ENCODE data around the gene GTPBP10.
"Not testable (repeated sequence)": the region's sequence is repeated elsewhere in the genome, so short reads cannot be mapped to it uniquely, and the experiment has no call there.

GTPBP10 gene, protein sequence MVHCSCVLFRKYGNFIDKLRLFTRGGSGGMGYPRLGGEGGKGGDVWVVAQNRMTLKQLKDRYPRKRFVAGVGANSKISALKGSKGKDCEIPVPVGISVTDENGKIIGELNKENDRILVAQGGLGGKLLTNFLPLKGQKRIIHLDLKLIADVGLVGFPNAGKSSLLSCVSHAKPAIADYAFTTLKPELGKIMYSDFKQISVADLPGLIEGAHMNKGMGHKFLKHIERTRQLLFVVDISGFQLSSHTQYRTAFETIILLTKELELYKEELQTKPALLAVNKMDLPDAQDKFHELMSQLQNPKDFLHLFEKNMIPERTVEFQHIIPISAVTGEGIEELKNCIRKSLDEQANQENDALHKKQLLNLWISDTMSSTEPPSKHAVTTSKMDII

DNA sequence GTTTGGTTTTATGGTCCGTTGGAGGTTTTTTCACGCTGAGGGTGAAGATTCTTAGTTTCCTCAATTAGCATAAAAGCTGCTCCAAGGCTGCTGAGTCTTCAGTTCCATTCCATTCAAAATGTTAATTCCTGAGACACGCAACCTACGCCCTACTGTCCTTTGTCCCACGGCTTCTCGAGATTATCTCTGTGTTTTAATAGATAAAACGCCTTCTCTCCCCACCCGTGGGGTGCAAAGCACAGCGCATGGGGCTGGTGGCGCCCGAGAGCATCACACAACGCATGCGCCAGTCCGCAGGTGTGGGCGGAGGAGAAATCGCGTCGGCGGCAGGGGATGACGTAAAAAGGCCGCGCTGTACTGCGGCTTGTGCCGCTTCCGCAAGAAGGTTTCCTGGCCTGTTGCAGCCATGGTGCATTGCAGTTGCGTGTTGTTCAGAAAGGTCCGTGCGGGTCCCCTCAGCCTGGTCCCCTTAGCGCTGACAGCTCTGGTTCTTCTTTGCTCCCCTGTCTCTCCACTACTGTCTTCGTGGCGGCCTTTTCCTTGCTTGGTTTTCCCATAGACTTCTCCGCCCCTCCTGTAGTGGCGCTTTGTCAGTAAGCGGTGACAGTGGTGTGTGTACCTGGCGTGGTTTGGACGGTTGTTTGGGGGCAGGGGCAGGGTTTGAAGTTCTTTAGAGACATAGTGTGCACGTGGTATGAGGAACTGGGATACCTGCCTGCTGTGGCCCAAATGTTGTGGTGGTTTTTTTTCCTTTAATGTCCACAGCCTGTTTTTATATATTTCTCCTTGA, at the start of gene GTPBP10:
Gene GTPBP10 (plus strand): TSS at position 381 of the 790 bp plus-strand sequence. CDS start 26 bp downstream, at position 407.
- peak; percentile 94 to 97 for DNase-seq

DNA sequence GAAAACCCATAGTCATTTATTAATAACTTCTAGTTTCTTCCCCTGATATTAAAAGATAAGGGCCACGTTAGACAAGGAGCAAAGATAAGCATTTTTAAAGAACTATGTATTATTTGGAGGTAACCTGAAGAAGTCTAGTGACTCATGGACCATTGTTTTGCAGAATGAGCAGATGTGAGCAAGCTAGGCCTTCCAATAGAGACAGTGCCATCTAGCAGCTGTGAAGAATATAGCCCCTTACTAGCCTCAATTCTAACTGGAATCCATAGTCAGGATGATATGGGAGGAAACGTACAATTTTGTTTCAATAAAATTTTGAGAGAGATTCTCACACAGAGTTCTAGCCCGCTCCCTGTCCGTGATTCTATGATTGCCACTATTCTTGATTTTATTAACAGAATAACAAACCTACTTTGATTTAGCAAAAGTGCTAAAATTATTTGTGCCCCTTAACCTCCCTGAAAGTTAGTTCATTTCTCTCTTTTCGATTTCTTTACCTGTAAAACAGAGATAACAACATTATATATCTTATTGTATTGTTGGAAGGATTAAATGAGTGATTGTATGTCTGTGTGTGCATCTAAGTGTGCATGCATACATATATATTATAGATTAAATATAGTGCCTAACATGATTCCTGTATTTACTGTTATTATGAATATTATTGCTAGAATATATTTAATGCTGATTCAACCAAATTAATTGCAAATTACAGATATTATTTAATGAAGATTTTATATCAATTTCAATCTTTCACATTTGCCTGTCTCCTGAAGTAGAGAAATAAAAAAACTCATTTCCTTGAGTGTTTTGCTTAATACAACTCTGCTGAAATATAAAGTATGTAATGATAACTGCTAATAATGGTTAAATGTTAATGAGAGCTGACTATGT, 48.1 kb upstream of the GTPBP10 start:
- no peak for DNase-seq

DNA sequence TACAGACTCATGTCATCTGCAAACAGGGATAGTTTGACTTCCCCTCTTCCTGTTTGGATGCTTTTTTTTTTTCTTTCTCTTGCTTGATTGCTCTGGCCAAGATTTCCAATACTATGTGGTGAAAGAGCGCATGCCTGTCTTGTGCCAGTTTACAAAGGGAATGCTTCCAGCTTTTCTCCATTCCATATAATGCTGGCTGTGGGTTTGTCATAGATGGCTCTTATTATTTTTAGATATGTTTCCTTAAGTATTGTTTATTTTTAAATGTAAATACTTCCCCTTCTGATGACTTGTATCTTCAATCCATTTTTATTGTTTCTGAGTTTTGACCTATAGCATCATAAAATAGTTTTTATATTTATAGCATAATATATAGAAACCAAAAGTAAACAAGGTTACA, 43.3 kb upstream of the GTPBP10 start:
- no peak for DNase-seq

DNA sequence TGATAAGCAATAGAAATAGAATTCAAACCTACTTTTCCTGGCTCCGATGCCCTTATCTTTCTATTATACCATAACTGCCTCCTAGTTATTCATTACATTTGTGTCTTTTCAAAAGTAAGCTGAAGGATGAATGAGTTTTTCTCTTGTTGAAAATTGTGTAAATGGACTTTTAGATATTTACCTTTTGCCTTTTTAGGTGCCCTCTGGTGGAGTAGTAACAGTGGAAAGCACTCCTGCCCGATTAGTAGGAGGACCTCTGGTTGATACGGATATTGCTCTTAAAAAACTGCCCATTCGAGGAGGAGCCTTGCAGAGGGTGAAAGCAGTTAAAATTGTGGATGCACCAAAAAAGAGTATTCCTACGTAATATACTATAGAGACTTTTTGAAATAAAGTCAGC, 36.6 kb upstream of the GTPBP10 start:
- DNase-seq: no peak

DNA sequence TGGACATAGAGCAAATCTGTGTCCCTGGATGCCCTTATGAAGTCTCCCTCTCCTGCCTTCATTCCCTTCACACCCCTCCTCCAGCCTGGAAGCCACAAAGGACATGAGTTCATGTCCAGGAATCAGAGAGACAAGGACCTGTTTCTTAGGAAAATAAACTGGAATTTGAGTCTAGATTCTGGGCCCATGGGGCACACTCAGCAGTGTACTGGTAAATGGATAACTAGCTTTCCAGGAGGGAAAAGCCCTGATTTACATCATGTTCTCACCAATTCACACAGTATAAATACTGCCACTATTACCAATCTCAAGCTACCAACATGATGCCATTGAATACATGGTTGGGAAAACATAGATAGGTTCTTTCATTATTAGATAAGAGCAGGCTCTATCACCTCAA, 35.3 kb upstream of the GTPBP10 start:
- DNase-seq: no peak

DNA sequence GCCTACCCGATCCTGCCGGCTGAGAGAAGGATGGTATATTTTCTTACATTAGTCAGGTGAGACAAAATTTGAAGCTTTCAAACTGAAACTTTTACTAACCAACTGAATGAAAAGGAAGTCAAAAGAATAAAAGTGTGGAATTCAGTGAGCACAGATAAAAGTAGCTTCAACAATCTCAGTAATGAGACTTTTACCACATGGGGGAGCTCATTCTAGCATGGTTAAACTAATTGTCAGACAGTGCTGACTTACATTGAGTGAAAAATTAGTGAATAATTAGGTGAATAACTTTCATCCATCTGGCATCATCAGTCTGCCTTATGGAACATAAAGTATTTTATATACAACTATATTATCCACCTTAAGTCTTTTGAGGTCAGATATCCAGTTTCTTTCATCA, 33.8 kb upstream of the GTPBP10 start:
- no peak for DNase-seq

DNA sequence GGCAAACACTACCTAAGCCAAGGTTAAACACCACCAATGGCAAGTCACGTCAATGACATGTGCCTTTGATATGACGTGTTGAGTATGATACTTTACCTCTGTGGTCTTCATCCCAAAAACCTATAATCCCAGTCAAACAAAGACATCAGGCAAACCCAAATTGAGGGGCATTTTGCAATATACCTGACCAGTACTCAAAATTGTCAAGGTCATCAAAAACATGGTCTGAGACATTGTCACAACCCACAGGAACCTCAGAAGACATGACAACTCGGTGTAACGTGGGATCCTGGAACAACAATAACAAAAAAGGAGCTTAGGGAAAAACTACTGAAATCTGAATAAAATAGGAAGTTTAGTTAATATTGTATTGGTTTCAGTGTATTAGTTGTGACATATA, 32.6 kb upstream of the GTPBP10 start:
- DNase-seq: no peak

DNA sequence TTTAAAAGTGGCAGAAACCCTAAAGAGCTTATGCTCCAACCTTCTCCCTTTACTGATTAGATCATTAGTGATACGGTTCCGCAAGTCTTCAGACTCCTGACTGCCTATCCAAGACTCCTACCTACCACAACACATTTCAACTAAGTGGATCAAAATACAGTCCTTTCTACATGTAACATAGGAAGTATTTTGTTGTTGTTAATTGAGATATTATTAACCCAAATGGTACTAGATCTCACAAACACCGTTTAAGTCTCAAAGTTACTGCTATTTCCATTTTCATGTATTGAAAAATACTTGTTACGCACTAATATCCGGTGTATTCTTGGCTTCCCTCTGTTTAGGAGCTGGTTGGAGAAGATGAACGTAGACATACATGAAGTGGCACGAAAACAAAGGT, 26.5 kb upstream of the GTPBP10 start:
- no peak for DNase-seq

DNA sequence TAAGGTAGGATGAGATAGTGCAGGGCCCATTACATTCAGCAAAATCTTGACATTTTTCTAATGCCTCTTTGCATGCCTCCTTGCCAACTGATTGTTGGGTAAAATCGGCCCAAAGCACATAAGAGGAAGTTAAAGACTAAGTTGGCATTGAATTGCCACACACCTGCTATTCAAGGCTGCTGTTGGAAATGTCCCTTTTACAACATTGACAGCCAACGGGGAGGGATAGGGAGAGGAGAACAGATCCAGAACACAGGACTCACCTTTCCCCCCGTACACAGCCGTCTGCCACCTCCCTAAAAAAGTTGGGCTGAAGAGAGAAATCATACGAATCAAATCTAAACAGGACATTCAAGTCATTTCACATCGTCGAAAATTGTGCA, 26.1 kb upstream of the GTPBP10 start:
- no peak for DNase-seq

DNA sequence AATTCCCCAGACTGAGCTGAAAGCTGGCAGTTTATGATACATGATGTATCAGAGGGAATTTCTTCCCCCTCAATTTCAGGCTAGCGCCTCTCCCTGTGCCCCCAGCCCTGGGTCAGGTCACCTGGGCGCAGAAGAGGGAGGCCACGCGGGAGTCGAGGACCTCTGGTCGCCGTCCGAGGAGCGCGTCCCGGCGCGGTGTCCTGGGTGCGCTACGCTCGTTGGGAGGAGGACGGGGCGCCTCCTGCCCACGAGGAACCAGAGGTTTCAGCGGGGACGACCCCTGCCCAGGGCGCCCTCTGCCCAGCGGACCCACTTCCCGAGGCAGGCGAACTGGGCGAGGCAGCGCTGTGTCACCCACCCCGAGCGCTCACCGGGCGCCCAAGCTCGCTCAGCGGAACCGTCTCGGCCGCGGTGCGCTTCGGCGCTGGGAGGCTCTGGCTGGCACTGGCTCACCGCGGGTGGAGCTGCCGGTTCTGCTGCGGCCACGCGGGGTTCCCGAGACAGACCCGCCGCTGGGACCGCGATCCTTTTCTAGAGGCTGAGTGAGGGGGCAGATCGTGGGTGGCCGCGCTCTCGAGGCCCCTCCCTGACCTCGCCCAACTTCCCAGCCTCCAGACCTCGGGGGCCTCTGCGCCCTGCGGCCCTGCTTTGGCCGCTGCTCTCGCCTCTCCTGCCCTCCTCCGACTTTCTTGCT, 25.6 kb upstream of the GTPBP10 start, which contains the start of gene FAM237B:
Gene FAM237B (minus strand): TSS at position 504 of the 694 bp plus-strand sequence. CDS start 1,556 bp downstream, outside the sequence.
- no peak for DNase-seq

DNA sequence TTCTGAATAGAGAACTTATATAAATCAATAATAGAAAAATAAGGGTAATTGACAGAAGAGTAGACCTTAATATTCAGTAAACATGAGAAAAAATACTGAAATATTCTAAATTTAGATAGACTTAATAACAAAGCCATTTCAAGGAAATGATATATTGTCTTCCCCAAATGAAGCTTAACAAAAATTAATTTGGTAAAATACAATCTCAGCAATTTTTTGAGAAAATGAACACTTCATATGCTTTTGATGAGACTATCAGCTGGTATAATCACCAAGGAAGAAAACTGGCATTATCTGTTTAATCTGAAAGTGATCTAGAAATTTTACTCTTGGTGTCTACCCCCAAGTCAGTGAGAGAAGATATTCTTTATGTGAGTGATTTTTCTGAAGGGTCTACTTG, 23.7 kb upstream of the GTPBP10 start:
- no peak for DNase-seq

DNA sequence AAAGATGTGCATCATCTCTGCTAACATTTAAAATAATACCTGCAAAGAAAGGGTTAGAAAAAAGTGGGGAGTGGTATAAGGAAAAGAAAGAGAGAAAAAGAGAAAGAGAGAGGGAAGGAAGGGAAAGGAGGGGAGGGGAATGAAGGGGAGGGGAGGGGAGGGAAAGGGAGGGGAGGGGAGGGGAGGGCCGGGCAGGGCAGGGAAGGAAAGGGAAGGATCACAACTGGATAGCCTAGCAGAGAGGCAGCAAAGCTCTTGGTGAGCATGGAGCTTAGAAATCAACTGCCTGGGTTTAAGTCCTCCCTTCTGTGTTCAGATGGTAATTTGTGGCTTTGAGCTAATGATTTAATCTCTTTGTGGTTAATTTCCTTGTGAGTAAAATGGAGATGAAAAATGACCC, 20.0 kb upstream of the GTPBP10 start:
- DNase-seq: no peak

DNA sequence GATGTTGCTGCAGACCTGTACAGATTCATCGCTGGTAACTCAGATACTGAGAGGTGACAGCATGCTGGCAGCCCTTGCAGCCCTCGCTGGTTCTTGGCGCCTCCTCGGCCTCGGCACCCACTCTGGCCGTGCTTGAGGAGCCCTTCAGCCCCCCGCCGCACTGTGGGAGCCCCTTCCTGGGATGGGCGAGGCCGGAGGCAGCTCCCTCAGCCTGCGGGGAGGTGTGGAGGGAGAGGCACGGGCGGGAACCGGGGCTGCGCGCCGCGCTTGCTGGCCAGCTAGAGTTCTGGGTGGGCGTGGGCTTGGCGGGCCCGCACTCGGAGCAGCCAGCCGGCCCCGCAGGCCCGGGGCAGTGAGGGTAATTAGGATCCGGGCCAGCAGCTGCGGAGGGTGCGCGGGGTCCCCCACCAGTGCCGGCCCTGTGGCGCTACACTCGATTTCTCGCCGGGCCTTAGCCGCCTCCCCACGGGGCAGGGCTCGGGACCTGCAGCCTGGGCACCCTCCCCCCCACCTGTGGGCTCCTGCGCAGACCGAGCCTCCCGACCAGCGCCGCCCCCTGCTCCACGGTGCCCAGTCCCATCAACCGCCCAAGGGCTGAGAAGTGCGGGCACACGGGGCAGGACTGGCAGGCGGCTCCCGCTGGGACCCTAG, 12.2 kb upstream of the GTPBP10 start:
- no peak for DNase-seq

DNA sequence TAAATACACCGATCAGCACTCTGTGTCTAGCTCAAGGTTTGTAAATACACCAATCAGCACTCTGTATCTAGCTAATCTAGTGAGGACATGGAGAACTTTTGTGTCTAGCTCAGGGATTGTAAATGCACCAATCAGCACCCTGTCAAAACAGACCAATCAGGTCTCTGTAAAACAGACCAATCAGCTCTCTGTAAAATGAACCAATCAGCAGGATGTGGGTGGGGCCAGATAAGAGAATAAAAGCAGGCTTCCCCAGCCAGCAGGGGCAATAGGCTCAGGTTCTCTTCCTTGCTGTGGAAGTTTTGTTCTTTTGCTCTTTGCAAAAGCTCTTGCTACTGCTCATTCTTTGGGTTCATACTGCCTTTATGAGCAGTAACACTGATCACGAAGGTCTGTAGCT, 11.6 kb upstream of the GTPBP10 start:
- not testable (repeated sequence) for DNase-seq

DNA sequence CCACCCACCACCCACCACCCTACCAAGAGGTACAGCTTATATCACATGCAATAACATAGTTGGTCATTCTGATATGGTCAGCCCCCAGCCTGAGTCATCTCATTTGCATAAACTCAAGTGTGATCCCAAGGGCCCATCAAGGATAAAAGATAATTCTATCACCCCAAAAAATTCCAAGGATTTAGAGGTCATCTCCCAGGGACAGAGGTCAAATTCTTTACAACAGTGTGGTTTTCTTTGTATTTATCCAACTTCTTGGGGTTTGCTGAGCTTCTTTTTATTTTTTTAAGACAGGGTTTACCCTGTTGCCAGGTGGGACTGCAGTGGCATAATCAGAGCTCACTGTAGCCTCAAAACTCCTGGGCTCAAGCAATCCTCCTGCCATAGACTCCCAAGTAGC, 9.4 kb upstream of the GTPBP10 start:
- no peak for DNase-seq

DNA sequence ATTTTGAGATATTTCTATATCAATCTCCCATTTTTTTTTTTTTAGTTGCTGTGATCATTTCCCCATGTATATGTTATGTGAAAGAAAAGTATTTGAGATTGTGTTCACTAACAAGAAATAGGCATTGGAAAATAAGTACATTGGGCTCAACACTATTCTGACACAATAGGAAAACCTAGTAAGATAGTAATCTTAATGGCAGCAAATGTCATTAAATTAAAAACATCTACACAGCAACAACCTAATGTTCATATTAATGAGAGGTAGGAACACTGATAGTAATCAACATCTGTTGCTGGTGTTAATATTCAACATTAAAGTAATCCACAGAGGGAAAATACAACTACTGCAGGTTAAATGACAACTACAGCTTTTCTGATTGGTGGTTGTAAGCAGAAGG, 1.5 kb upstream of the GTPBP10 start:
- DNase-seq: no peak

DNA sequence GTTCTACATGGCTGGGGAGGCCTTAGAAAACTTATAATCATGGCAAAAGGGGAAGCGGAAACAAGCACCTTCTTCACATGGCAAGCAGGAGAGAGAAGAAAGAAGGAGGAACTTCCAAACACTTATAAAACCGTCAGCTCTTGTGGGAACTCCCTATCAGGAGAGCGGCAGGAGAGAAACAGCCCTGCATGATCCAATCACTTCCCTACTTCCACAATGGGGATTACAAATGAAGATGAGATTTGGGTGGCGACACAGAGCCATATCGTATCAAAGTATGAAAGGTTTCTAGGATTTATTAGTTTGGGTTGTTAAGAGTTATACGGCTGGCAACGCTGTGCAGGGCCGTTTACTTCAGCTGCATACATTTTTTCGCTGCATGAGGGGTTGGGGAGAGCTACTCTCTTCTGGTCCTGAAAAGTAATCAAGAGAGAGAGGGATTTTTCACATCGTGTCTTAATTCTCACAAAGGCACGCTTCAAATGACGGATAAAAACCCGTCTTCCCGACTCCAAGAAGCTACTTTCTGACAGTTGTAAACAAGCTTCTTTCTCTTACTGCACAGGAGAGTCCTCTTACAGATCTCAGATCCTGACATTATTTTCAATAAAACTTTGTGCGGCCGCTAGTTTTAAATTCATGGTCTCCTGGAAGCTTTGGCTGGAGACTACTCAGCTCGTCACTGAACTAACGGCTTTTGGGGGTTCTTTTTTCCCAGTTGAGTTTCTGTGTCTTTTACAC, 751 bp upstream of the GTPBP10 start:
- no peak for DNase-seq

DNA sequence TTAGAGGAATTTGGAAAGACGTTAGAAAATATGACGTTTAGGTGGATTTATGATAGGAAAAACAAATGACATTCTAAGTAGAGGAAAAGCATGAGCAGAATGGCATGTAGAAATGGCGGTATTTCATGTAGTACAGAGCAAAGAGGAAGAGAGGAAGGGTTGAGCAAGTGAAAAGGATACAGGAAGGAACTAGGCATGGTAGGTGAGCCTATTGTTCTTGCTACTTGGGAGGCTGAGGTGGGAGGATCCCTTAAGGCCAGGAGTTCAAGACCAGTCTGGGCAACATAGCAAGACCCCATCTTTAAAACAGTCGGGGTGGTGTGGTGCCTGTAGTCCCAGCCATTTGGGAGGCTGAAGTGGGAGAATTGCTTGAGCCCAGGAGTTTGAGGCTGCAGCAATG, 1.2 kb downstream of the GTPBP10 start:
- no peak for DNase-seq

DNA sequence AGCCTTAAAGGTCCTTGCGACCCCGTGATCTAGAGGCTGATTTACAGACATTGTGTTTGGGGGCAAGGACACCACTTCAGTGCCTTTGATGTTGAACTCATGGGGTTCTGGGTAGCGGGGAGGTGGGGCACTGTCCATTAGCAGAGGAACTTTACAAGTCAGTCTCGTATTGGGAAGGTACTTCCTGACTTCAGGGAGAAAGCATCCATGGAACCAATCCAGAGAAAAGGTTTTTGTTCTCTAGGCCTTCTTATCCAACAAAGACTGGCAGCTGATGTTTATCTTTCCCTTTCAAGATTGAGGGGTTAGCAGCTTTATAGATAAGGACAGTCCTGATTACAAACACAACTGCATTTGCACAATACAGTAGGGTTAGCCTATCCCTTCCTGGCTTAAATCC, 2.8 kb downstream of the GTPBP10 start:
- no peak for DNase-seq

DNA sequence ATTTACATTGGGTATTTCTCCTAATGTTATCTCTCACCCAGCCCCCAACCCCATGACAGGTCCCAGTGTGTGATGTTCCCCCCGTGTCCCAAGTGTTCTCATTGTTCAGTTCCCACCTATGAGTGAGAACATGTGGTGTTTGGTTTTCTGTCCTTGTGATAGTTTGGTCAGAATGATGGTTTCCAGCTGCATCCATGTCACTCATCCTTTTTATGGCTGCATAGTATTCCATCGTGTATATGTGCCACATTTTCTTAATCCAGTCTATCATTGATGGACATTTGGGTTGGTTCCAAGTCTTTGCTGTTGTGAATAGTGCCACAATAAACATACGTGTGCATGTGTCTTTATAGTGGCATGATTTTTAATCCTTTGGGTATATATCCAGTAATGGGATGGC, 3.5 kb downstream of the GTPBP10 start:
- not testable (repeated sequence) for DNase-seq

DNA sequence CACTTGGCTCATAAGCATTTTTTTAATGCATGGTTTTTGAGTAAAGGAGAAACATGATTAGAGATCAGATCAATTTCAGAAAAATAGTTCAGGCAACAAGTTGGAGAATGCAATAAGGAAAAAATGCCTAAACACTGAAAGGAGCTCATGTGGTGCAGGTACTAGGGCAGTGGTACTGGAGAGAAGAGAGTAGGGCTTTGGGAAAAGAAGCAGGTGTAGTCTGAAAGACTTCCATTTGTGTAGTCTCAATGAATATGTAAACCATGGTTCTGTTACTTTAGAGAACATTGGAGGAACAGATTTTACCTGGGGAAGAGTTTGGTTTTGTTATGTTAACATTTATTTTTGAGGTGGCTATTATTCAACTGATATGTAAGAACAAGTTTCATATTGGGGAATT, 5.5 kb downstream of the GTPBP10 start:
- DNase-seq: no peak
